ENCODE data around the gene ZNF213.
"Not testable (repeated sequence)": the region's sequence is repeated elsewhere in the genome, so short reads cannot be mapped to it uniquely, and the experiment has no call there.

The ZNF213 gene

GRCh38 chr16:3129137-3130131 lies 5.4 kb upstream of the ZNF213 start:
- peak; percentile 91 for DNase-seq (ENCODE audit: low spot score)

GRCh38 chr16:3131755-3132377 lies 3.0 kb upstream of the ZNF213 start:
- no peak for DNase-seq (ENCODE audit: low spot score)

DNA sequence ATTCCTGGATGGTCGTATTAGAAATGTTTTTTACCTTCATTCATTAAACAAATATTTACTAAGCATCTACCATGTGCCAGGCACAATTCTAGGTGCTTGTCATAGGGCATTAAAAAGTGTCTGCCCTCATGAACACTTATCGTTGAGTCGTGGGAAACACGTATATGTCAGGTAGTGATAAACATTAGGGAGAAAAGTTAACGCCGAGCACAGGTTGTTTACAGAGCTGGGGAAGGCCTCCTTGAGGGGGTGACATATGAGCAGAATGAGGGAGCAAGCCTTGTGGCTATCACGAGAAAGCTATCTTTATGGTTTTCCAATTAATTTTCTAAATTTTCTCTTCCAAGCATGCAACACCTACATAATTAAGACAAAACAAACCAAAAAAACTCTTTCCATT lies 985 bp upstream of the ZNF213 start:
- DNase-seq (ENCODE audit: low spot score) = no peak

DNA sequence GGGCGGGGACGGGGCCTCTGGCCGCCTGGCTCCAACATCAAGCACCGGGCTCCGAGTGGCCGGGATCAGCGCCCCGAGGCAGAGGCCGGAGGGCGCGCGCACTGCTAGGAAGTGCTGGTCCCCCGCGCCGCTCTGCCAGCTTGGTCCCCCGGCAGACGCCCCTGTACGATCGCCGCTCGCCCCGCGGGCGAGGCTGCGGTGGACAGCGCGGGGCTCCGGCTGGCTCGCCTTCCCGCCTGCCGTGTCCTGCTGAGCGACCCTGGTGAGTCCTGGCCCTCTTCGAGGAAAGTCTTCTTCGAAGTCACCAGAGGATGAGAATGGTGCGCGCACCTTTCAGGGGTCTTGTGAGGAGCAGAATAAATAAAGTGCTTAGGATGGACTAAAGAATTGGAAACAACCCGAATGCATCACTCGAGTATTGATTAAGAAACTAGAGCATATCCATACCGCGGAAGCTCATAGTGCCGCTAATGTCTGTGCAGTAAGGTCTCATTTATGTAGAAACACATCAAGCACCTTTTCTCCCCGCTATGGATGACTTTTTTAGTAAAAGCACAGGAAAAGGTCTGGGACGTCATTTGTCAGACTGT lies 392 bp downstream of the ZNF213 start:
- DNase-seq (ENCODE audit: low spot score) = no peak

DNA sequence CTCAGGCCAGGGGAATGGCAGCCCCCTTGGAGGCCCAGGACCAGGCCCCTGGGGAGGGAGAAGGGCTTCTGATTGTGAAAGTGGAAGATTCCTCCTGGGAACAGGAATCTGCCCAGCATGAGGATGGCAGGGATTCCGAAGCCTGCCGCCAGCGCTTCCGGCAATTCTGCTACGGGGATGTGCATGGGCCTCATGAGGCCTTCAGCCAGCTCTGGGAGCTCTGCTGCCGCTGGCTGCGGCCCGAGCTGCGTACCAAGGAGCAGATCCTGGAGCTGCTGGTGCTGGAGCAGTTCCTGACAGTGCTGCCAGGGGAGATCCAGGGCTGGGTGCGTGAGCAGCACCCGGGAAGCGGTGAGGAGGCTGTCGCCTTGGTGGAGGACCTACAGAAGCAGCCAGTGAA lies 2.4 kb downstream of the ZNF213 start:
- no peak for DNase-seq (ENCODE audit: low spot score)

DNA sequence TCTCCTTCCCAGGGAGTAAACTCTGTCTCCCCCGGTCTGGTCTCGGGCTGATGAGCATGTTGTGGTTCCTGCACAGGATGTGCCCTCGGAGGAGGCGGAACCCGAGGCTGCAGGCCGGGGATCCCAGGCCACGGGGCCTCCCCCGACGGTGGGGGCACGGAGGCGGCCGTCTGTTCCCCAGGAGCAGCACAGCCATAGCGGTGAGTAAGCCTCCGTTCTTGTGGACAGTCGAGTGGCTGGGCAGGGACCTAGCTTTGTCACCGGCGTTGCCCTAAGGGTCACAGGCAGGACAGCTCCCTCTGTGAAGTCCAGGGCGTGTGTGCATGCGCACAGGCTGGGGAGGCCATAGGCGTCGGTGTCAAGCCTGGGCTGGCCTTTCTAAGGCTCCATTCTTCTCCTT lies 3.5 kb downstream of the ZNF213 start:
- DNase-seq (ENCODE audit: low spot score) = no peak

DNA sequence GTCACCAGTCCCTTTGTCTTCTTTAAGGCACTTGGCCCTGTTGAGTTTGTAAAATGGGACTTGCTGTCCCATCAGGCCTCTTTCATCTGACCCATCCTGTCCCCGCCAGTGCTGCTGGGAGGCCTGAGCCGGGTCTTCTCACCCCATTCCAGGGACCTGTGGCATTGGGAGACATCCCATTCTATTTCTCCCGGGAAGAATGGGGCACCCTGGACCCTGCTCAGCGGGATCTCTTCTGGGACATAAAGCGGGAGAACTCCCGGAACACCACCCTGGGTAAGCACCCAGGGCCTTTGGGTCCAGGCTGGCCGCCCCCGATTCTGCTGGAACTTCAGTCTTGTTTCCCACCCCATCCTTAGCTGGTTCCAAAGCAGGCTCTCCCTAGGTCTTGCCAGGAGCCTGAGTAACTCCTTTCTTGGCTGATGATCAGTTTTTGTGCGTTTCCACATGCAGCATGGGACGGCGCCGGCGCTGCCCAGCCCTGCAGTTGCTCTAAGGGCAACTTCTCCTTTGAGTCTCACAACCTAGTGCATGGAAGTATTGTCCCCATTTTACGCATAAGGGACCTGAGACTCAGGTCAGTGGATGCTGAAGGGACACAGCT lies 4.1 kb downstream of the ZNF213 start:
- DNase-seq (ENCODE audit: low spot score) = no peak

GRCh38 chr16:3139561-3139960 lies 4.7 kb downstream of the ZNF213 start:
- DNase-seq (ENCODE audit: low spot score) = not testable (repeated sequence)

- no peak for DNase-seq (ENCODE audit: low spot score)
Observed at GRCh38 chr16:3140603-3141427, 6.0 kb downstream of the ZNF213 start.

DNA sequence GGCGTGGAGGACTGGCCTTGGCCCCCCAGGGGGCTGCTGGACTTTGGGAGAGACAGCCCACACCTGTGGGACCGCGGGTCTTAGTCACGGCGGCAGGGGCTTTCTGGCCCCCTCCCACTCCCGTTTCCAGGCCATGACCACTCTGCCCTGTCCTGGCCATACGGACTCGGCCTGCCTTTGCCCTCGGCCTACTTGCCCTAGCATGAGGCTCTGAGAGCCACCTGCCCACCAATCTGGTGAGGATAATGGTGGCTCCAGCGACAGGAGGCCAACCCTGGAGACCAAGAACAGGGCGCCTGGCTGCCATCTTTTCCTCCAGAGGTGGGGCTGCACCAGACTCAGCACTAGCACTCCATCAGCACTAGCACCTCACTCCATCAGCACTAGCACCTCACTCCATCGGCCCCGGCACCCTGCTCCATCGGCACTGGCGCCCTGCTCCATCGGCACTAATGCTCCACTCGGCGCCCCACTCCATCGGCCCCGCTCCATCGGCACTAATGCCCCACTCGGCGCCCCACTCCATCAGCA lies 7.0 kb downstream of the ZNF213 start:
- DNase-seq (ENCODE audit: low spot score) = no peak

DNA sequence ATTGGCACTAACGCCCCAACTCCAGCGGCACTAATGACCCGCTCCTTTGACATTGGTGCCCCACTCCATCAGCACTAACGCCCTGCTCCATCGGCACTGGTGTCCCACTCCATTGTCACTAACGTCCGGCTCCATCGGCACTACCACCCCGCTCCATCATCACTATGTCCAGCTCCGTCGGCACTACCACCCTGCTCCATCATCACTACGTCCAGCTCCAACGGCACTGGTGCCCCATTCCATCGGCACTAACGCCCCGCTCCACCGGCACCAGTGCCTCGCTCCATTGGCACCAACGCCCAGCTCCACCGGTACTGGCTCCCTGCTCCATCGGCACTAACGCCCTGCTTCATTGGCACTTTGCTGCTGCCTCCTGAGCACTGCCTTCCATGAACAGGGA lies 7.5 kb downstream of the ZNF213 start:
- DNase-seq (ENCODE audit: low spot score) = no peak

GRCh38 chr16:3142770-3143169 lies 7.9 kb downstream of the ZNF213 start:
- DNase-seq (ENCODE audit: low spot score) = no peak

DNA sequence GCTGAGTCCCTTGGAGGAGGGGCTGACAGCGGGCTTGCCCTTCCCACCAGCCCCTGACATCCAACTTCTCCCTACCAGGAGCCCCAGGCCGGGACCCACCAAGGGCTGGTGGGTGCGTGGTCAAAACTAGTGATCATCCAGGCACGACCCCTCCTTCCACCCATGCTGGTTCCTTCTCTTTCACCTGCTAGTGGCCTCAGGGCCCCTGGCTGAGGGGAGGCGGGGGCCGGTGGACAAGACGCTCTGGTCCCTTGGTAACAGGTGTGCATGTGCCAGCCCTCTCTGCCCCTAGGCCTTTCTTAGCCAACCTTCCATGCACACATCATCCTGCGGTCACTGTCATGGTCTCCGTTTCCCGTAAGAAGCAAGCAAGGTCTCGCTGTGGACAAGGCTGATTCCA lies 8.4 kb downstream of the ZNF213 start:
- no peak for DNase-seq (ENCODE audit: low spot score)

DNA sequence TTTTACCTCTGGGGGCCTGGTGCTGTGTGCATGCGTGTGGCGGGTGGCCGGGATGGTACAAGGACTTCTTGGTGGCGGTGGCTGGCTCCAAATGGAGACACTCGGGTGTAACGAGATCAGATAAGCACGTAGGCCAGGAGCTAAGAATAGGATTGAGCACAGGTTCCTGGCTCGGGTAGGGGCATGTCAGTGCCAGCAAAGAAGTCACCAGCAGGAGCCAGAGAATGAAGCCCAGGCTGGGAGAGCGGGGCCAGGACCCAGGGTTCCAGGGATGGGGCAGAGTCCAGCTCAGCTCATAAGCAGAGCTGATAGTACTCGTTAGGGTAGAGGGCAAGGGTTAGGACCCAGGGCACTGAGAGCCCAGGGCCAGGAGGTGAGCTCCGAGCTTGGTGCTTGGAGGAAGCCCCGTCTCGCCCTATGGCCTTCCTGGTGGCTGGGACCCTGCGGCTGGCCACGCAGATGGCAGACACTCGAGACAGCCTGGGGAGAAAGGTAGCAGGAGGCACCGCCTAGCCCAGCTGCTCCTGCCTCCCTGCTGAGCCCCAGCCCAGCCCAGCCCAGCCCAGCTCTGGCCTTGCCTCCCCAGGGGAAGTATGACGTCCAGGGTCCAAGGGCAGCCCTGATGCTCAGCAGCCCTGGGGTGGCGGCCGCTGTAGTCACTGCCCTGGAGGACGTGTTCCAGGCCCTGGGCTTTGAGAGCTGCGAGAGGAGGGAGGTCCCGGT lies 8.9 kb downstream of the ZNF213 start:
- DNase-seq (ENCODE audit: low spot score) = no peak

GRCh38 chr16:3144321-3144983 lies 9.6 kb downstream of the ZNF213 start:
- no peak for DNase-seq (ENCODE audit: low spot score)

GRCh38 chr16:3145151-3145550 lies 10.3 kb downstream of the ZNF213 start:
- DNase-seq (ENCODE audit: low spot score) = no peak

DNA sequence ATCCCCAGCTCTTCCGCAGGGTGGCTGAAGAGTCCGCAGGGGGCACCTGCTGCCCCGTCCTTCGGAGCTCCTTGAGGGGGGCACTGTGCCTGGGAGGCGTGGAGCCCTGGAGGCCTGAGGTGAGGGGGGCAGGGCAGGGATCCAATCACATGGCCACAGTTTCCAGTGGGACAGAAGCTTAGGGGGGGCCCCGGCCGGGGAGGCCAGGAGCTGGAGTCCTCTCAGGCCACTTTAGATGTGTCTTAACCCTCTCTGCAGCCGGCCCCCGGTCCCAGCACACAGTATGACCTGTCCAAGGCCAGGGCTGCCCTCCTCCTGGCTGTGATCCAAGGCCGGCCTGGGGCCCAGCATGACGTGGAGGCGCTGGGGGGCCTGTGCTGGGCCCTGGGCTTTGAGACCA lies 10.8 kb downstream of the ZNF213 start:
- DNase-seq (ENCODE audit: low spot score) = no peak

- no peak for DNase-seq (ENCODE audit: low spot score)
Observed at GRCh38 chr16:3147046-3147756, 12.4 kb downstream of the ZNF213 start.

DNA sequence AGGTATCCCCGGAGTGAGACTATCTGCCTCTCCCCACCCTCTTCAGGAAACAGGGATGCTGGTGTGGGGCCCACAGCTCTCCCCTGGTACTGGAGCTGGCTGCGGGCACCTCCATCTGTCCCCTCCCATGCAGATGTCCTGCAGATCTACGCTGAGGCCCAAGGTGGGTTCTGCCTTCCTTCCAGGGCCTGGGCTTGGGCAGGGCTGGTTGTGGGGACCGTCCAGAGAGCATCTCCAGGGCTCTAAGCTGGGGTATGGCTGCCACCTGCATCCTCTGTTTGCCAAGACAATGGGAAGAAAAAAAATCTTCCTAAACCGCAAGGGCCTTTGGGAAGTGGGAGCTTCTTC lies 12.9 kb downstream of the ZNF213 start:
- no peak for DNase-seq (ENCODE audit: low spot score)

All from CD4-positive, alpha-beta T cell treated with Interleukin-15 for 4 hours (primary cell).